Mucosa of descending colon (tissue), 3 donors: ENCODE results near the gene DTNA. TPM values are rescaled to one million over a fixed set of nuclear protein-coding genes. Genes with fewer than 3 reads are reported as not detected.

Source experiments
- ATAC-seq: fragments of 200-7000 bp; cut with Tn5 transposase; one replicate; pipeline ENCODE4 v1.9.1; 2020; ENCODE audit warnings: mild to moderate bottlenecking, moderate library complexity
- DNase-seq, 3 donors: peaks; one replicate each; pipeline ENCODE4 v3.0.0-alpha.2; 2020
- H3K36me3 ChIP-seq: fragments of 200-600 bp; one replicate; pipeline ENCODE4 v1.8.0; 2021; ENCODE audit warnings: low read depth, mild to moderate bottlenecking
- H3K4me1 ChIP-seq: fragments of 200-600 bp; one replicate; pipeline ENCODE4 v1.8.0; 2021; ENCODE audit warnings: low read depth, mild to moderate bottlenecking
- H3K4me3 ChIP-seq: fragments of 200-600 bp; one replicate; pipeline ENCODE4 v1.8.0; 2021; ENCODE audit warnings: mild to moderate bottlenecking
- H3K9me3 ChIP-seq: fragments of 200-600 bp; one replicate; pipeline ENCODE4 v1.8.0; 2021; ENCODE audit warnings: mild to moderate bottlenecking
- CTCF ChIP-seq: fragments of 200-600 bp; IDR thresholded peaks from one replicate; pipeline ENCODE4 v1.8.0; 2022; ENCODE audit warnings: antibody characterized with exemption, mild to moderate bottlenecking
- intact Hi-C, 2 donors: fragments of 100-400 bp; cut with DNase I in 1 of 2; cut with micrococcal nuclease in 1 of 2; formaldehyde crosslinking; loops; one replicate each; pipeline versions ENCODE4 v1.11.0 to v1.11.1; 2022; cut with DNase I, micrococcal nuclease
- total RNA-seq, 3 donors: library from RNA; stranded (reverse); fragmentation: NEBNext Ultra II Directional in 2 of 3; extraction: Animal tissue kit (Norgen Biotek cat#: 25700) in 2 of 3; gene quantifications; one replicate each; pipeline versions ENCODE4 v1.2.1 to v1.2.4, GENCODE V29; 2021 to 2023
- donor health status: DM: no; HTN: no; CAD: no; lungs with moderate emphysema.
- donor health status: DM: no; HTN: no; CAD: no.
- donor health status: DM: no; HTN: yes; CAD: no.

Gene DTNA
- total RNA-seq, 3 donors from 2014 or later, result 2.8 to 23.5 (median 7.4) TPM

- no peak for TF ChIP-seq CTCF
- intact Hi-C loops, result no loop called here
- Histone ChIP-seq H3K36me3 (no peaks in the 10 kb centered on the region), H3K4me1 (no peaks in the 10 kb centered on the region), H3K4me3 (no peak overlapping the region), H3K9me3 (no peaks in the 10 kb centered on the region)
- ATAC-seq (peak; percentile 30), DNase-seq (no peak)
Observed at GRCh38 chr18:34928088-34928753, 218.1 kb downstream of the DTNA start.

DNA sequence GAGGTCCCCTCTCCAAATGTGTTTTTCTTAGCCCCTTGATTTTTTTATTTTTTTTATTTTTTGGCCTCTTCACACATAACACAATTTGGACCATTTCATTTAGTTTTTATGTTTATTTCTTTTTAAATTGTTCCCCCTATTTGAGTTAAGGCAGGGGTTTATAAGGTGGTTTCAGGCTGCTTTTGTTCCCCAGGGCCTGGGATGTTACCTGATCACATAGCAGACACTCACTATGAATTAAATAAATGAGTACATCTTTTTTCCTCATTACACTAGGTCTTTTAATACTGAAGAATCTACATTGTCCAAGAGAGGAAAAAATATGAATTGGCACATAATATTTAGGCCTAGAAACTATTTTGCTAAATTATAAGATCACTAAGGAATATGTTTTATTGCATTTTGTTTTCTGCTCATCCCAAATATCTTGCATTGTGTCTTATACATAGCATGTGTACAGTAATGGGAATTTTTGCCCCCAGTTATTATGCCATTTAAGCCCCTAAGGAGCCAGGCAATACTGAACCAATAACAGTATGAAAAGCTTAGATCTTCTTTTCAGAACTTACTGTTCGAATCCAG is 218.7 kb downstream of the DTNA start:
- H3K36me3 ChIP-seq, result no peaks in the 10 kb centered on the region
- intact Hi-C loops, result no loop called here
- no peak for DNase-seq
- no peaks in the 10 kb centered on the region for H3K4me1 ChIP-seq
- ATAC-seq, result no peak
- TF ChIP-seq CTCF, result no peak
- no peaks in the 10 kb centered on the region for H3K9me3 ChIP-seq
- H3K4me3 ChIP-seq, result no peak overlapping the region

DNA sequence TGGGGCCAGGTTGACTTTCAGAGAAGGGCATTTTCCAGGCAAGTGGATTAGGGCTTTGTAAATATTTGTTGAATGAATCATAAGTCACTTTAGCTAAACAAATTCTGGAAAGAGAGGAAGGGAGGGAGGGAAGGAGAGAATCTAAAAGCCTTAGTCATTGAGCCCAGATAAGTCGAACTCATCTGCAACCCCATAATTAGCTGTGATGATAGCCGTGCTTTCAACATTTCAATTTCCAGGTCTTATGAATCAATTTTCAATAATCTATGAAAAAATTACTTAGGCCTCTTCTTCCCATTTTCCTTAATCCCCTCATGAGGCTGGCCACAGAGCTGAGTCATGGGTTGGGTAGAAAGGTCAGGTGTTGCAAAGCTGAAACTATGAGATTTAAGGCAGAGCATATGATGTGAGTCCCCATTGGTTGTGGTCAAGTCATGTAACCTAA is 219.3 kb downstream of the DTNA start:
- ATAC-seq (peak; percentile 55), DNase-seq (no peak)
- no peaks in the 10 kb centered on the region for H3K9me3 ChIP-seq
- no peaks in the 10 kb centered on the region for H3K36me3 ChIP-seq
- H3K4me1 ChIP-seq, result no peaks in the 10 kb centered on the region
- TF ChIP-seq CTCF, result no peak
- intact Hi-C loops, result no loop called here
- H3K4me3 ChIP-seq, result no peak overlapping the region

DNA sequence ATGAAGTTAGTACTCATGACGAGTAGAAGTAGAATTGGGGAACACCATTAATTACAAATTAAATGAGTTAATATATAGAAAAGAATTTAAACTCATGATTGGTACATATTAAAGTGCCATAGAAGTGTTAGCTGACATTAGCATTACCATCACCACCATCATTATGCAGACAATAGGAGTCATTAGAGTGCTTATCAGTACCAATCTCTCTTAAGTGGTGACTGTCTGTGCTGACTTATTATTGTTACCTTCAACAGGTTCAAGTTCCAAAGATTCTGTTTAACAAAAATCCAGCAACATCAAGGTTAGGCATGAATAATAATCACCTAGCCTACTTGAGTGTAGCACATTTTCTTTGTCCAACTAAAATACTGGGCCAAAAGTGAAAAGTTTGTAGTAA is 222.3 kb downstream of the DTNA start:
- TF ChIP-seq CTCF, result no peak
- H3K4me3 ChIP-seq, result no peak overlapping the region
- ATAC-seq (no peak), DNase-seq (no peak)
- H3K9me3 ChIP-seq, result no peaks in the 10 kb centered on the region
- intact Hi-C loops, result no loop called here
- no peaks in the 10 kb centered on the region for H3K36me3 ChIP-seq
- no peaks in the 10 kb centered on the region for H3K4me1 ChIP-seq

- no peaks in the 10 kb centered on the region for H3K36me3 ChIP-seq
- DNase-seq, result no peak
- H3K4me1 ChIP-seq, result no peaks in the 10 kb centered on the region
- H3K4me3 ChIP-seq, result no peak overlapping the region
- no peak for ATAC-seq
- no peaks in the 10 kb centered on the region for H3K9me3 ChIP-seq
- no peak for TF ChIP-seq CTCF
- intact Hi-C loops, result no loop called here
Observed at GRCh38 chr18:34932792-34933466, 222.8 kb downstream of the DTNA start.
